ENCODE measurements around the gene HTR2B.
"Not testable (repeated sequence)": the region's sequence is repeated elsewhere in the genome, so short reads cannot be mapped to it uniquely, and the experiment has no call there.

Gene HTR2B

GRCh38 chr2:231133365-231134099, 8.7 kb upstream of the HTR2B start:
- DNase-seq, result peak; percentile 83

GRCh38 chr2:231132129-231132528, 7.3 kb upstream of the HTR2B start:
- peak; percentile 45 for DNase-seq

GRCh38 chr2:231130336-231131056, 5.7 kb upstream of the HTR2B start:
- no peak for DNase-seq

- DNase-seq, result no peak
Measured at GRCh38 chr2:231129216-231129615, 4.4 kb upstream of the HTR2B start.

- DNase-seq, result no peak
Measured at GRCh38 chr2:231128541-231128940, 3.7 kb upstream of the HTR2B start.

- no peak for DNase-seq
Measured at GRCh38 chr2:231127936-231128335, 3.1 kb upstream of the HTR2B start.

- no peak for DNase-seq
Measured at GRCh38 chr2:231127480-231127879, 2.6 kb upstream of the HTR2B start.

- DNase-seq, result no peak
Measured at GRCh38 chr2:231126123-231126522, 1.3 kb upstream of the HTR2B start.

GRCh38 chr2:231123362-231123898, 1.4 kb downstream of the HTR2B start:
- no peak for DNase-seq

GRCh38 chr2:231118614-231118942, 6.3 kb downstream of the HTR2B start:
- no peak for DNase-seq

GRCh38 chr2:231117922-231118613, 6.8 kb downstream of the HTR2B start:
- no peak for DNase-seq

- DNase-seq, result no peak
Measured at GRCh38 chr2:231117148-231117547, 7.7 kb downstream of the HTR2B start.

GRCh38 chr2:231115651-231116050, 9.2 kb downstream of the HTR2B start:
- DNase-seq, result no peak

- DNase-seq, result no peak
Measured at GRCh38 chr2:231113489-231113888, 11.4 kb downstream of the HTR2B start.

GRCh38 chr2:231111987-231112386, 12.9 kb downstream of the HTR2B start:
- peak; percentile 55 for DNase-seq

- DNase-seq, result peak; percentile 58
Measured at GRCh38 chr2:231110551-231110950, 14.3 kb downstream of the HTR2B start.

- peak; percentile 59 for DNase-seq
Measured at GRCh38 chr2:231104115-231104713, 20.6 kb downstream of the HTR2B start.

- DNase-seq, result no peak
Measured at GRCh38 chr2:231102772-231103171, 22.1 kb downstream of the HTR2B start.

- no peak for DNase-seq
Measured at GRCh38 chr2:231100990-231101389, 23.9 kb downstream of the HTR2B start.

- not testable (repeated sequence) for DNase-seq
Measured at GRCh38 chr2:231100321-231100720, 24.5 kb downstream of the HTR2B start.

GRCh38 chr2:231099918-231100317, 24.9 kb downstream of the HTR2B start:
- no peak for DNase-seq

- no peak for DNase-seq
Measured at GRCh38 chr2:231094736-231095346, 30.0 kb downstream of the HTR2B start.

GRCh38 chr2:231093933-231094332, 30.9 kb downstream of the HTR2B start:
- DNase-seq, result no peak
